Limb (tissue), 2 donors: Measurements from ENCODE around the gene DFFB.

Experiments
- DNase-seq, 2 donors: peaks; one replicate each; pipeline ENCODE4 v3.0.0-alpha.2; 2016; ENCODE audit errors: extremely low spot score in 2 of 2

Gene DFFB

GRCh38 chr1:3871451-3871805 is 14.2 kb downstream of the DFFB start:
- no peak for DNase-seq

GRCh38 chr1:3872546-3872945 is 15.3 kb downstream of the DFFB start:
- no peak for DNase-seq

- no peak for DNase-seq
Measured at GRCh38 chr1:3874736-3875135, 17.5 kb downstream of the DFFB start.

- DNase-seq, result no peak
Measured at GRCh38 chr1:3876716-3877115, 19.4 kb downstream of the DFFB start.

- DNase-seq, result no peak
Measured at GRCh38 chr1:3879099-3879498, 21.8 kb downstream of the DFFB start.

GRCh38 chr1:3879787-3880428 is 22.6 kb downstream of the DFFB start:
- DNase-seq, result no peak

- DNase-seq, result no peak
Measured at GRCh38 chr1:3880429-3881192, 23.3 kb downstream of the DFFB start.

GRCh38 chr1:3881193-3881480 is 23.9 kb downstream of the DFFB start:
- DNase-seq, result no peak

GRCh38 chr1:3883194-3883925 is 26.1 kb downstream of the DFFB start:
- DNase-seq, result no peak

GRCh38 chr1:3884966-3885365 is 27.7 kb downstream of the DFFB start:
- DNase-seq, result no peak

GRCh38 chr1:3885611-3886010 is 28.3 kb downstream of the DFFB start:
- no peak for DNase-seq

- DNase-seq, result no peak
Measured at GRCh38 chr1:3886106-3886670, 28.9 kb downstream of the DFFB start.

- no peak for DNase-seq
Measured at GRCh38 chr1:3886691-3887090, 29.4 kb downstream of the DFFB start.

GRCh38 chr1:3888301-3888700 is 31.0 kb downstream of the DFFB start:
- no peak for DNase-seq

GRCh38 chr1:3889936-3890335 is 32.7 kb downstream of the DFFB start:
- no peak for DNase-seq

- DNase-seq, result no peak
Measured at GRCh38 chr1:3890389-3891328, 33.4 kb downstream of the DFFB start.

GRCh38 chr1:3891329-3891865 is 34.1 kb downstream of the DFFB start:
- no peak for DNase-seq

- DNase-seq, result no peak
Measured at GRCh38 chr1:3892748-3893147, 35.5 kb downstream of the DFFB start.

- no peak for DNase-seq
Measured at GRCh38 chr1:3893190-3893589, 35.9 kb downstream of the DFFB start.

- DNase-seq, result no peak
Measured at GRCh38 chr1:3894626-3895278, 37.5 kb downstream of the DFFB start.
